ENCODE data around the gene ACOT6.
"Not testable (repeated sequence)": the region's sequence is repeated elsewhere in the genome, so short reads cannot be mapped to it uniquely, and the experiment has no call there.

ACOT6 gene

GRCh38 chr14:73576391-73576790 is 35.9 kb upstream of the ACOT6 start:
- no peak for DNase-seq (ENCODE audit: low spot score)
- TF ChIP-seq CTCF (IDR thresholded peaks at IDR 0.05; ENCODE audit: extremely low read depth, missing control alignments) = no peak

GRCh38 chr14:73577214-73577613 is 35.1 kb upstream of the ACOT6 start:
- DNase-seq (ENCODE audit: low spot score) = not testable (repeated sequence)

GRCh38 chr14:73582102-73582979 is 30.0 kb upstream of the ACOT6 start:
- not testable (repeated sequence) for DNase-seq (ENCODE audit: low spot score)

GRCh38 chr14:73588695-73589094 is 23.6 kb upstream of the ACOT6 start:
- TF ChIP-seq CTCF (IDR thresholded peaks at IDR 0.05; ENCODE audit: extremely low read depth, missing control alignments) = no peak
- DNase-seq (ENCODE audit: low spot score) = no peak

GRCh38 chr14:73589116-73589515 is 23.2 kb upstream of the ACOT6 start:
- no peak for DNase-seq (ENCODE audit: low spot score)
- no peak for TF ChIP-seq CTCF (IDR thresholded peaks at IDR 0.05; ENCODE audit: extremely low read depth, missing control alignments)

GRCh38 chr14:73590673-73591004 is 21.7 kb upstream of the ACOT6 start:
- DNase-seq (ENCODE audit: low spot score) = not testable (repeated sequence)

GRCh38 chr14:73591690-73592449 is 20.4 kb upstream of the ACOT6 start, which contains the start of gene ACOT4:
ACOT4 (plus strand) TSS chr14:73591873; CDS start chr14:73591960, 87 bp downstream.
- peak; percentile 86 for DNase-seq (ENCODE audit: low spot score)
- no peak for TF ChIP-seq CTCF (IDR thresholded peaks at IDR 0.05; ENCODE audit: extremely low read depth, missing control alignments)

- TF ChIP-seq CTCF (IDR thresholded peaks at IDR 0.05; ENCODE audit: extremely low read depth, missing control alignments) = no peak
- DNase-seq (ENCODE audit: low spot score) = no peak
Observed at GRCh38 chr14:73594491-73594890, 17.8 kb upstream of the ACOT6 start.

GRCh38 chr14:73599499-73599898 is 12.8 kb upstream of the ACOT6 start:
- no peak for DNase-seq (ENCODE audit: low spot score)
- TF ChIP-seq CTCF (IDR thresholded peaks at IDR 0.05; ENCODE audit: extremely low read depth, missing control alignments) = no peak

Data from GM20000 (cell line).